Progenitor cell of endocrine pancreas (in vitro differentiated cells): ENCODE measurements around the gene SND1. TPM values are rescaled to one million over a fixed set of nuclear protein-coding genes. Genes with fewer than 3 reads are reported as not detected.

Experiments used
- DNase-seq: peaks from one replicate; pipeline ENCODE4 v3.0.0; 2021; ENCODE audit warnings: low spot score; ENCODE audit not compliant: unreplicated experiment
- H3K27ac Mint-ChIP-seq: 2 replicates; pipeline ENCODE4 v1.8.0; 2021; ENCODE audit warnings: mild to moderate bottlenecking, moderate library complexity, mixed read lengths
- H3K27me3 Mint-ChIP-seq: 2 replicates; pipeline ENCODE4 v1.8.0; 2021; ENCODE audit warnings: mixed read lengths
- H3K36me3 Mint-ChIP-seq: 2 replicates; pipeline ENCODE4 v1.8.0; 2022; ENCODE audit warnings: mixed read lengths; ENCODE audit not compliant: insufficient read depth
- H3K4me1 Mint-ChIP-seq: 2 replicates; pipeline ENCODE4 v1.8.0; 2021; ENCODE audit warnings: low read depth, mixed read lengths
- H3K4me3 Mint-ChIP-seq: 2 replicates; pipeline ENCODE4 v1.8.0; 2021; ENCODE audit warnings: low read depth, mild to moderate bottlenecking, moderate library complexity, mixed read lengths
- H3K9me3 Mint-ChIP-seq: 2 replicates; pipeline ENCODE4 v1.8.0; 2021; ENCODE audit warnings: low read depth, mixed read lengths
- total RNA-seq: library from RNA; stranded (reverse); gene quantifications from 2 replicates; pipeline ENCODE4 v1.2.1, GENCODE V29; 2021
- TF ChIP-seq, protein P1 (sequence below): fragments of 200-600 bp; sonication (generic); IDR thresholded peaks from one replicate; pipeline ENCODE4 v1.5.0; 2021; ENCODE audit warnings: antibody characterized with exemption, mild to moderate bottlenecking; ENCODE audit not compliant: unreplicated experiment

The SND1 gene
- total RNA-seq, 1 donor from 2014 or later = 213 TPM

DNA sequence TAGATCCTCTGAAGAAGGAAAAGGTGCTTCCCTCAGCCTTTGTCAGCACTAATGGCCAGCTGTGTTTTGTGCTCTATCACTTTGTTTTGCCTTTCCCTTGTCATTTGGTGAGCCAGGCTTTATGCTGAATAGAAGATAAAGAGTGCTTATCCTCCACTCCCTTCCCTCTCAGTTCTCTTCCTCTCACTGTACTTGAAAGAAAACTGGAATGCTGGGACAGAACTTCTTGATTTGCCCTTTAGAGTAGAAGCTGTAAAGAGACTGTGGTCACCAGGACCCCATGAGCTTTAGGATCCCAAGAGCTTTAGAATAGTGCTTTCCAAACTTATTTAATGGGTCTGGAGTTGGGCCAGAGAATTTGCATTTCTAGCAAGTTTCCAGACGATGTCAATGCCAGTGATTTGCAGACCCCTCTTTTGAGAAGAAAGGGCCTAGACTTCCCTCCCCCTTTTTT, 297.8 kb downstream of the SND1 start:
- no peaks in the 10 kb centered on the region for H3K9me3 Mint-ChIP-seq
- peaks cover 13% of the 10 kb centered on the region for H3K4me1 Mint-ChIP-seq
- DNase-seq = no peak
- no peaks in the 10 kb centered on the region for H3K27me3 Mint-ChIP-seq
- H3K27ac Mint-ChIP-seq = no peak overlapping the region
- H3K36me3 Mint-ChIP-seq = peaks cover 3% of the 10 kb centered on the region
- no peak overlapping the region for H3K4me3 Mint-ChIP-seq
- TF ChIP-seq, protein P1, sequence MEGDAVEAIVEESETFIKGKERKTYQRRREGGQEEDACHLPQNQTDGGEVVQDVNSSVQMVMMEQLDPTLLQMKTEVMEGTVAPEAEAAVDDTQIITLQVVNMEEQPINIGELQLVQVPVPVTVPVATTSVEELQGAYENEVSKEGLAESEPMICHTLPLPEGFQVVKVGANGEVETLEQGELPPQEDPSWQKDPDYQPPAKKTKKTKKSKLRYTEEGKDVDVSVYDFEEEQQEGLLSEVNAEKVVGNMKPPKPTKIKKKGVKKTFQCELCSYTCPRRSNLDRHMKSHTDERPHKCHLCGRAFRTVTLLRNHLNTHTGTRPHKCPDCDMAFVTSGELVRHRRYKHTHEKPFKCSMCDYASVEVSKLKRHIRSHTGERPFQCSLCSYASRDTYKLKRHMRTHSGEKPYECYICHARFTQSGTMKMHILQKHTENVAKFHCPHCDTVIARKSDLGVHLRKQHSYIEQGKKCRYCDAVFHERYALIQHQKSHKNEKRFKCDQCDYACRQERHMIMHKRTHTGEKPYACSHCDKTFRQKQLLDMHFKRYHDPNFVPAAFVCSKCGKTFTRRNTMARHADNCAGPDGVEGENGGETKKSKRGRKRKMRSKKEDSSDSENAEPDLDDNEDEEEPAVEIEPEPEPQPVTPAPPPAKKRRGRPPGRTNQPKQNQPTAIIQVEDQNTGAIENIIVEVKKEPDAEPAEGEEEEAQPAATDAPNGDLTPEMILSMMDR = no peak

DNA sequence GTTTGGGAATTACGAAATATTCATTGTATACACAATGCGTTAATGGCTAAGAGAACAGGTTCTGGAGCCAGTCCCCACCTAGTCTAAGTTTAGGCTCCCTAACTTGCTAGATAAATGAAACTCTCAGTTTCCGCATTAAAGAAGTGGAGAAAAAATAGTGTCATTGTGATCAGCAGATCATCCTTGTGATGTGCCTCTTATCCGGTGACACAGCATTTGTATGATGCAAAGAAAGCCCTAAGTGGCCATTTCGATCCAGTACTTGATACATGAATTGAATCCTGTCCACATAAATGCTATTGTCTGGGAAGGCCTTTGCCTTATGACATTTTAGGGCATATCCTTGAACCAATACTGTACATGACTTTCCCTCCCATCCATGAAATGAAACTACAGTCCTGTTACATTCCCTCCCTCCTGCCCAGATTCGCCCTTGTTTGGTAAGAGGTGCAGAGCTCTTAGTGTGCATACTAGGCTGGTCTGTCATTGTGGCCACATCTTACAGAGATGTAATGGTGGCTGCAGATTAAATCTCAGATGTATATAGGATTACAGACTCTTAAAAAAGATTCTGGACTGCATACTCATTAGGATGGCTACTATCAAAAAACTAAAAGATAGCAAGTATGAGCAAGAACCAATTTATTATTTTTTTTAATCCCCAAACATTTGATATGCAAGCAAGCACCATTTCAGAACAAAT, 298.4 kb downstream of the SND1 start:
- DNase-seq = no peak
- H3K27ac Mint-ChIP-seq = no peak overlapping the region
- TF ChIP-seq, protein P1 = no peak
- H3K4me3 Mint-ChIP-seq = no peak overlapping the region
- peaks cover 13% of the 10 kb centered on the region for H3K4me1 Mint-ChIP-seq
- peaks cover 3% of the 10 kb centered on the region for H3K36me3 Mint-ChIP-seq
- no peaks in the 10 kb centered on the region for H3K27me3 Mint-ChIP-seq
- H3K9me3 Mint-ChIP-seq = no peaks in the 10 kb centered on the region

DNA sequence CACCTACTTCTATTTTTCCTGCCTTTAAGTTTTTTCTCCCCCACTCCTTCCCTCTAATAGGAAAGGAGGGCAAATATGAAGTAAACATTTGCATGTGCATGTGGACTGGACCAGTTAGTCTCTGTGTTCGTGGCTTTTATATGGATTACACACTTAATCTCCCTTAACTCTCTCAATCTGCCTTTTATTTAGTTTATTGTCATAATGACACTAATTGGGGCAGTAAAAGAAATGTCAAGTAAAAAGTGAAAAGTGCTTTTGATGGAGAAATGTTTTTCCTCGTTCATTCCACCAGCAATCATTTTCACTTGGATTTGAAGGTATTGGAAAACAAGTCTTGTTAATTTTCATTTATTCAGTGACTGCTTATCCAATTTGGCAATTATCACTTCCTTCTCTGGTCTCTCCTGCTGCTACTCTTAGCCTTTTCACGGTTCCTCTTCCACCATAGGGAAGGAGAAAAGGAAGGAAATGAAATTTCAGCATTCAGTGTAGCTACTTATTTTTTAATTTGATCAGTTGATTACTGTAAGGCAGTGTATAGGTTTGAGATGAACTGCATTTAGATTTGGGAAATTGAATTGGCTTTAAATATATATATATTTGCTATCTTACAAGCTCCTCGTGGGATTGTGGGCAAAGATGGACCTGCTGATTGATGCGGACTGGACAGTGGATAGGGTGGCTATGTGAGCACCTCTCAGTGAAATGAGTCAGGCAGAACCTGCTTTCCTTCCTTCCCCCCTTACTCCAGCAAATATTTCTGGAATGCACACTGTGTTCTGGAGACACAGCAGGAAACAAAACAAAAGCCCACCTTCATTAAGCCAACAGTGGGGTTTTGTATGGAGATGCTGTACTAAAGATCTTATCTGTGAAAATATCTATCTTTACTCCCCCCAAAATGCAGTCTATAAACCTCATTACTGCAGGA, 301.7 kb downstream of the SND1 start:
- no peak overlapping the region for H3K4me3 Mint-ChIP-seq
- peaks cover 13% of the 10 kb centered on the region for H3K4me1 Mint-ChIP-seq
- H3K9me3 Mint-ChIP-seq = no peaks in the 10 kb centered on the region
- no peak overlapping the region for H3K27ac Mint-ChIP-seq
- H3K27me3 Mint-ChIP-seq = no peaks in the 10 kb centered on the region
- no peak for DNase-seq
- TF ChIP-seq, protein P1 = no peak
- no peaks in the 10 kb centered on the region for H3K36me3 Mint-ChIP-seq

DNA sequence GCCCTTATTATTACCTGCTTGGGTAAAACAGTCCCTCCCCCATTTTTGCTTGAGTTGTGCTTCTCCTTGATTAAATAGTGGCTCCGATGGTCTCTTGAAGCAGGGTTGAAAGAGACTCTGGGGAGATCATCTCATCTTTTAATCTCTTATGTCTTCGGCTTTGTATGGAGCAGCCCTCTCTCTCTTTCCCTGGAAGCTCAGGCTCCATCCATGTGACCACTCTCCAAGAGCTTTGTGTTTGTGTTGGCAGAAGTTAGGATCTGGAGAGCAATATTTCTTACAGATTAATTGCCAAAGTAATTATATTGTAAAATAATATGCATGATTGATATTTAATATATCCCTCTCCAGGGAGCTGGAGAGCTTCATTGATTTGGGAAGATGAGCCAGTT, 302.4 kb downstream of the SND1 start:
- DNase-seq = no peak
- no peaks in the 10 kb centered on the region for H3K27me3 Mint-ChIP-seq
- peaks cover 12% of the 10 kb centered on the region for H3K4me1 Mint-ChIP-seq
- no peaks in the 10 kb centered on the region for H3K36me3 Mint-ChIP-seq
- H3K27ac Mint-ChIP-seq = no peak overlapping the region
- TF ChIP-seq, protein P1 = no peak
- H3K4me3 Mint-ChIP-seq = no peak overlapping the region
- H3K9me3 Mint-ChIP-seq = no peaks in the 10 kb centered on the region

DNA sequence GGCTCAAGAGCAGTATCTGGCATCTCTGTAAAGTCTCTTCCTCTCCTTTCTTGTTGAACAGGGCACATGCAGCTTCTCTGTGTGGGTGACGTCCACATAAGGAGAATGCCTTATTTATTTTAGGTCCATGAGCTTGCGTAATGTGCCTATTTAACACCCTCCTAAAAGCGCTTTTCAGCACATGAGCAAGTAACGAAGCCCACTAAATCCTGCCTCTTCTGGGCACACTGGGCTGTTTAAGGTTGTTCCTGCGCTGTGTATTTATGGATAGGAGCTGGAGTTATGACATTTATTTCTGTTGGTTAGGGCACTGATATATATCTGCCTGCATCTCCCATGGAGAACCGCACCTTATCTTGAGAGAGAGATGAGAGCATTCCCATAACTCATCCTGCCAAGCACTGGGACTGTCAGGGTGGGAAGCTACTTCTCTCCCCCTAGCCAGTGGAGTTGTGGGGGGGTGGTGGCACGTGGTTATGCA, 303.1 kb downstream of the SND1 start:
- Mint-ChIP-seq H3K4me3 (no peak overlapping the region), H3K27ac (no peak overlapping the region)

More for the DNA sequence above, 303.1 kb downstream of the SND1 start:
- TF ChIP-seq, protein P1 = no peak
- DNase-seq = no peak
- Mint-ChIP-seq H3K27me3 (no peaks in the 10 kb centered on the region), H3K36me3 (no peaks in the 10 kb centered on the region), H3K9me3 (no peaks in the 10 kb centered on the region), H3K4me1 (peaks cover 11% of the 10 kb centered on the region)
